ENCODE results near the gene VOPP1.

DNA sequence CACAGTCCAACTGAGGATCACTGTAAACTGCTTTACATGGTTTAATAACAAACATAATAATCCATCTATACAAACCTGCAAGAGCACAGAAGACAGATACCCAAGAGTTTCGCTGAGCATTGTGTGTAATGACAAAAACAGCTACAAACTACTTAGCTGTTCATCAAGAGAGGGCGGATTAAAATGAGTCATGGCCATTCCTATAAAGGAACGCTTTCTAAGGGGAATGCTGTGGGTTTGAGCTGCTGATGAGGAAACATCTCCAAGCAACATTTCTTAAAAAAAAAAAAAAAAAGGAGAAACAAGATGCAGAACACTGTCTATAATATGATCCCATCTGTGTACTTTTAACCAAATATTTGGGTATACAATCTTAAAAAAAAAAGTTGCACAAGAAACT is 33.8 kb downstream of the VOPP1 start:
- TF ChIP-seq EZH2phosphoT487 (IDR thresholded peaks at IDR 0.05; ENCODE audit: insufficient read depth, low read depth) (no peak), EZH2 (IDR thresholded peaks at IDR 0.05; ENCODE audit: insufficient read depth, poor library complexity, severe bottlenecking) (no peak)

Data from GM23248 (cell line).